Ramos (cell line): ENCODE measurements around the gene ANXA8.

ENCODE experiments used
- in situ Hi-C: fragments of 300-500 bp; cut with MboI; formaldehyde crosslinking; loops from one replicate; pipeline ENCODE4 v1.14.3; 2022; ENCODE audit warnings: low sequenced_read_pairs; ENCODE audit not compliant: unreplicated experiment

The ANXA8 gene

GRCh38 chr10:47449102-47449978 is 34.6 kb downstream of the ANXA8 start:
- in situ Hi-C loops, result no loop called here

GRCh38 chr10:47447705-47448104 is 36.2 kb downstream of the ANXA8 start:
- in situ Hi-C loops, result no loop called here

- in situ Hi-C loops, result no loop called here
These were observed 36.7 kb downstream of the ANXA8 start for GRCh38 chr10:47447209-47447608.

GRCh38 chr10:47445720-47446119 is 38.2 kb downstream of the ANXA8 start:
- in situ Hi-C loops, result no loop called here

- in situ Hi-C loops, result no loop called here
These were observed 39.9 kb downstream of the ANXA8 start for GRCh38 chr10:47444047-47444446.

GRCh38 chr10:47443145-47443544 is 40.8 kb downstream of the ANXA8 start:
- in situ Hi-C loops, result no loop called here

- in situ Hi-C loops, result no loop called here
These were observed 41.6 kb downstream of the ANXA8 start for GRCh38 chr10:47442351-47442750.

- in situ Hi-C loops, result no loop called here
These were observed 42.0 kb downstream of the ANXA8 start for GRCh38 chr10:47441938-47442337.

GRCh38 chr10:47440207-47440606 is 43.7 kb downstream of the ANXA8 start:
- in situ Hi-C loops, result no loop called here

GRCh38 chr10:47438857-47439474 is 44.9 kb downstream of the ANXA8 start:
- in situ Hi-C loops, result no loop called here

GRCh38 chr10:47435081-47435480 is 48.8 kb downstream of the ANXA8 start:
- in situ Hi-C loops, result no loop called here

- in situ Hi-C loops, result no loop called here
These were observed 58.0 kb downstream of the ANXA8 start for GRCh38 chr10:47425813-47426419.

GRCh38 chr10:47424231-47424630 is 59.7 kb downstream of the ANXA8 start:
- in situ Hi-C loops, result no loop called here

- in situ Hi-C loops, result no loop called here
These were observed 60.4 kb downstream of the ANXA8 start for GRCh38 chr10:47423476-47423875.

- in situ Hi-C loops, result no loop called here
These were observed 62.6 kb downstream of the ANXA8 start for GRCh38 chr10:47421057-47421952.

- in situ Hi-C loops, result no loop called here
These were observed 63.4 kb downstream of the ANXA8 start for GRCh38 chr10:47420305-47421056.

- in situ Hi-C loops, result no loop called here
These were observed 64.5 kb downstream of the ANXA8 start for GRCh38 chr10:47419421-47419820.

GRCh38 chr10:47418966-47419365 is 64.9 kb downstream of the ANXA8 start:
- in situ Hi-C loops, result no loop called here

GRCh38 chr10:47418321-47418720 is 65.6 kb downstream of the ANXA8 start:
- in situ Hi-C loops, result no loop called here
